ENCODE measurements around the gene HBG1. TPM values are rescaled to one million over a fixed set of nuclear protein-coding genes. Genes with fewer than 3 reads are reported as not detected.

The HBG1 gene
- total RNA-seq, 1 donor from 2014 or later: not detected

- no peak overlapping the region for H3K4me3 Mint-ChIP-seq
- no peaks in the 10 kb centered on the region for H3K9me3 Mint-ChIP-seq
- TF ChIP-seq, protein P1, sequence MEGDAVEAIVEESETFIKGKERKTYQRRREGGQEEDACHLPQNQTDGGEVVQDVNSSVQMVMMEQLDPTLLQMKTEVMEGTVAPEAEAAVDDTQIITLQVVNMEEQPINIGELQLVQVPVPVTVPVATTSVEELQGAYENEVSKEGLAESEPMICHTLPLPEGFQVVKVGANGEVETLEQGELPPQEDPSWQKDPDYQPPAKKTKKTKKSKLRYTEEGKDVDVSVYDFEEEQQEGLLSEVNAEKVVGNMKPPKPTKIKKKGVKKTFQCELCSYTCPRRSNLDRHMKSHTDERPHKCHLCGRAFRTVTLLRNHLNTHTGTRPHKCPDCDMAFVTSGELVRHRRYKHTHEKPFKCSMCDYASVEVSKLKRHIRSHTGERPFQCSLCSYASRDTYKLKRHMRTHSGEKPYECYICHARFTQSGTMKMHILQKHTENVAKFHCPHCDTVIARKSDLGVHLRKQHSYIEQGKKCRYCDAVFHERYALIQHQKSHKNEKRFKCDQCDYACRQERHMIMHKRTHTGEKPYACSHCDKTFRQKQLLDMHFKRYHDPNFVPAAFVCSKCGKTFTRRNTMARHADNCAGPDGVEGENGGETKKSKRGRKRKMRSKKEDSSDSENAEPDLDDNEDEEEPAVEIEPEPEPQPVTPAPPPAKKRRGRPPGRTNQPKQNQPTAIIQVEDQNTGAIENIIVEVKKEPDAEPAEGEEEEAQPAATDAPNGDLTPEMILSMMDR (conservative IDR thresholded peaks at IDR 0.05): no peak
- no peak overlapping the region for H3K27ac Mint-ChIP-seq
- no peaks in the 10 kb centered on the region for H3K4me1 Mint-ChIP-seq (ENCODE audit: unreplicated experiment)
- H3K36me3 Mint-ChIP-seq: no peaks in the 10 kb centered on the region
- peaks cover 9% of the 10 kb centered on the region for H3K27me3 Mint-ChIP-seq
- DNase-seq (ENCODE audit: extremely low spot score, unreplicated experiment): no peak
Measured at GRCh38 chr11:5241458-5241857, 8.2 kb downstream of the HBG1 start.

GRCh38 chr11:5240458-5240857 lies 9.2 kb downstream of the HBG1 start:
- Mint-ChIP-seq H3K27ac (no peak overlapping the region), H3K4me3 (no peak overlapping the region), H3K36me3 (no peaks in the 10 kb centered on the region), H3K27me3 (peaks cover 9% of the 10 kb centered on the region), H3K4me1 (ENCODE audit: unreplicated experiment) (no peaks in the 10 kb centered on the region), H3K9me3 (no peaks in the 10 kb centered on the region)
- TF ChIP-seq, protein P1 (conservative IDR thresholded peaks at IDR 0.05): no peak
- no peak for DNase-seq (ENCODE audit: extremely low spot score, unreplicated experiment)

GRCh38 chr11:5240056-5240455 lies 9.6 kb downstream of the HBG1 start:
- TF ChIP-seq, protein P1 (conservative IDR thresholded peaks at IDR 0.05): no peak

GRCh38 chr11:5239046-5239445 lies 10.6 kb downstream of the HBG1 start:
- H3K36me3 Mint-ChIP-seq: no peaks in the 10 kb centered on the region
- no peak overlapping the region for H3K27ac Mint-ChIP-seq
- H3K4me3 Mint-ChIP-seq: no peak overlapping the region
- H3K27me3 Mint-ChIP-seq: peaks cover 9% of the 10 kb centered on the region
- DNase-seq (ENCODE audit: extremely low spot score, unreplicated experiment): no peak
- H3K4me1 Mint-ChIP-seq (ENCODE audit: unreplicated experiment): peaks cover 5% of the 10 kb centered on the region
- H3K9me3 Mint-ChIP-seq: no peaks in the 10 kb centered on the region
- TF ChIP-seq, protein P1 (conservative IDR thresholded peaks at IDR 0.05): no peak

More at GRCh38 chr11:5240056-5240455, 9.6 kb downstream of the HBG1 start:
- no peak for DNase-seq (ENCODE audit: extremely low spot score, unreplicated experiment)
- H3K27ac Mint-ChIP-seq: no peak overlapping the region
- H3K4me1 Mint-ChIP-seq (ENCODE audit: unreplicated experiment): no peaks in the 10 kb centered on the region
- peaks cover 9% of the 10 kb centered on the region for H3K27me3 Mint-ChIP-seq
- H3K9me3 Mint-ChIP-seq: no peaks in the 10 kb centered on the region
- H3K4me3 Mint-ChIP-seq: no peak overlapping the region
- H3K36me3 Mint-ChIP-seq: no peaks in the 10 kb centered on the region

GRCh38 chr11:5238486-5238885 lies 11.2 kb downstream of the HBG1 start:
- Mint-ChIP-seq H3K27ac (no peak overlapping the region), H3K9me3 (no peaks in the 10 kb centered on the region), H3K36me3 (no peaks in the 10 kb centered on the region), H3K27me3 (peaks cover 9% of the 10 kb centered on the region), H3K4me3 (no peak overlapping the region), H3K4me1 (ENCODE audit: unreplicated experiment) (peaks cover 5% of the 10 kb centered on the region)
- TF ChIP-seq, protein P1 (conservative IDR thresholded peaks at IDR 0.05): no peak
- no peak for DNase-seq (ENCODE audit: extremely low spot score, unreplicated experiment)

DNA sequence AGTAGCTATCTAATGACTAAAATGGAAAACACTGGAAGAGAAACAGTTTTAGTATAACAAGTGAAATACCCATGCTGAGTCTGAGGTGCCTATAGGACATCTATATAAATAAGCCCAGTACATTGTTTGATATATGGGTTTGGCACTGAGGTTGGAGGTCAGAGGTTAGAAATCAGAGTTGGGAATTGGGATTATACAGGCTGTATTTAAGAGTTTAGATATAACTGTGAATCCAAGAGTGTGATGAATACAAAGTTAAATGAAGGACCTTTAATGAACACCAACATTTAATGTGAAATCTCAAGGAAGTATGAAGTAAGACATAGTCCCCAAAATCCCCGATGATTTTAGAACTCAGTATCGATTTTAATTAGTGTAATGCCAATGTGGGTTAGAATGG lies 12.2 kb downstream of the HBG1 start:
- TF ChIP-seq, protein P1 (conservative IDR thresholded peaks at IDR 0.05): no peak
- Mint-ChIP-seq H3K27ac (no peak overlapping the region), H3K4me1 (ENCODE audit: unreplicated experiment) (peaks cover 5% of the 10 kb centered on the region), H3K9me3 (no peaks in the 10 kb centered on the region), H3K4me3 (no peak overlapping the region), H3K36me3 (no peaks in the 10 kb centered on the region), H3K27me3 (peaks cover 9% of the 10 kb centered on the region)
- DNase-seq (ENCODE audit: extremely low spot score, unreplicated experiment): no peak

Measured in type B pancreatic cell (in vitro differentiated cells).